GM21515 (cell line): Measurements from ENCODE around the gene SCML1.

Experiments
- ATAC-seq: cut with Tn5 transposase; IDR thresholded peaks from one replicate; pipeline ENCODE4 v1.9.1; 2021; ENCODE audit not compliant: unreplicated experiment

Gene SCML1

GRCh38 chrX:17788956-17789562 is 51.8 kb downstream of the SCML1 start:
- ATAC-seq = no peak

GRCh38 chrX:17792826-17793225 is 55.5 kb downstream of the SCML1 start:
- ATAC-seq = no peak

GRCh38 chrX:17798921-17799320 is 61.6 kb downstream of the SCML1 start:
- ATAC-seq = no peak

GRCh38 chrX:17801431-17801830 is 64.1 kb downstream of the SCML1 start:
- ATAC-seq = no peak

- ATAC-seq = no peak
Observed at GRCh38 chrX:17802756-17803155, 65.5 kb downstream of the SCML1 start.

- ATAC-seq = no peak
Observed at GRCh38 chrX:17803449-17803848, 66.2 kb downstream of the SCML1 start.
